Inflammatory macrophage treated with lipopolysaccharide for 4 hours (primary cell): ENCODE measurements around the gene CCDC24.

Experiments used
- DNase-seq: peaks from one replicate; pipeline ENCODE4 v3.0.0-alpha.2; 2020

CCDC24 gene

GRCh38 chr1:44029260-44029910, 38.0 kb downstream of the CCDC24 start:
- DNase-seq = no peak

DNA sequence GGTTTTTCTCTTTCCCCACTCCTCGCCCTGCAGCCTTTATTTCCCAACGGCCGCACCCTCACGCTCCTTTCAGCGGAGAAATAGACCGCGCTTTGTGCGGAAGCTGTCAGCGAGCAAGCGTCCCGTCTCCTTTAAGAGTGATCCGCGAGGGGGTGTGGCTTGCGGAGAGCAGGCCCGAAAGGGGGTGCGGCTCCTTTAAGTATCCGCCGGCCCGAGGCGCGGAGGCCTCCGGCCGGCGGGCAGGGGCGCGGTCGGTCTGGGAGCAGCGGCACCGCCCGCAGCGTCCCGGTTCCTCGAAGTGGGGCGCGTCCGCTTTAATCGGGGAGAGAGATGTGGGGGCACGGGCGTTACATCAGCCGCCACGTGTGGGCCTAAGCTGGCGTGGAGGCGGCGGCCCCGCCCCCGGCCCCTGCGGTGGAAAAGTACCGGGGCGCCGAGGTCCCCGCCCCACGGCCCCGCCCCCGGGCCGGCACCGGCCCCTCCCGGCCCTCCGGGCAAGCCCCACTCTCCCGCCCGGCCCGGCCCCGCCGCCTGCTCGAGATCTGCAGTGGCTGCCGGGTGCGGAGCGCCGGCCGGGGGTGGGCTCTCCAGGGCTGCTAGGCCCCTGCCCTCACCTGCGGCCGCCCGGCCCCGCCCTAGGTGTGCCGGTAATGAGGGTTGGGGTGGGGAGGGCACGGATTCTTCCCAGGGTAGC, 38.7 kb downstream of the CCDC24 start:
- peak; percentile 88 for DNase-seq

DNA sequence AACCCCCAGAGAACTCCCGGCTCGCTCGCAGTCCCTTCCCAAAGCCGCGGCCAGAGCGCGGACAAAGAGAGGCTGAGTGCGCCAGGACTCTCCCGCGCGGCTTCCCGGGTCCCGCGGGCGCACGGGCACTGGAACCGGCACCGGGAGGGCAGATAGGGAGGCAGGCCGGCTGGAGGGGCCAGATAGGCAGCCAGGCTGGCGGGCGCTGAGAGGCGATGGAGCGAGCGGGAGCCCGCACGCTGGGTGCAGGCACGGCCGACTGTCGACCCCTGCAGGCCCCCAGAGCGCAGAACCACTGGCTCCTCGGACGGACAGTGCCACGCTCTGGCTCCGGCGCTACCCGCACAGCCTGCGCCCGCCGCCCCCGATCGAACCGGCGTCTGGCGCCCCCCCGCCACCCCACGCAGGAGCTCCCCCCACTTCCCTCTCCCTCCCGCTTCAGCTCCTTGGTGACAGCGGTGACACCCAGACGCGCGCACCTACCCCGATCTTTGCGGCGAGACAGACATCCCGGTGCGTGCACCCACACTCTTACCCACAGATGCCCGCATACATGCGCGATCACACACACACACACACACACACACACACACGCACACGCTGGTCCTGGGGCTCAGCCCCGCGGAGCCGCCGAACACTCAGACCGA, 39.3 kb downstream of the CCDC24 start:
- no peak for DNase-seq

- DNase-seq = no peak
Observed at GRCh38 chr1:44031252-44032169, 40.1 kb downstream of the CCDC24 start, which contains the start of gene SLC6A9. Gene SLC6A9, minus strand, starts transcription at chr1:44031462. Its CDS starts 7,185 bp downstream, at chr1:44024277.

DNA sequence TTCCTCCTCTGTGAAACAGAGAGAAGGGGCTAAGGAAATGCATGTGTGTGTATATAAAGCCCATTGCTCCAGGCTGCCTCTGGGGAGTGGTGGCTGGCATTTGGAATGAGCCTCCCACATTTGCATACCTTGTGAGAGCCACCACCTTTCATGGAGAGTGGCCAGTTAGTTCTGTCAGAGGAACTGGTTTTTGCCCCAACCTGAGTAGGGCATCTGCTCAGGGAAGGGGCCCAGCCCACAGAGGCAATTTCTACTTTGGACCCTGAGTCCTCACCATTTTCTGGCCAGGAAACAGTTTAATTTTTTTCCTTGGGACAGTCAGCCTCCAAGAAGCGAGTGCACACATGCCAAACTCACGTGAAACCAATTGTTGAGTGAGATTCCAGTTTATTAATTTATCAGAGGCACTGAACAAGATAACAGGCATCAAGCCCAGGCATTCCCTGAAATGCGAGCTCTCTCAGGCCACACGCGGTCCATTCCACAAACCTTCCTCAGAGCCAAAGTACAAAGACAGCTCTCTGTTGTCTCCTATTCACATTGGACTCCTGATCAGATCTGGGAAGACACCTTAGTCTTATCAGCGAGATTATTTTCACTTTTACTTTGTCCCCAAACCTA, 40.9 kb downstream of the CCDC24 start:
- no peak for DNase-seq

DNA sequence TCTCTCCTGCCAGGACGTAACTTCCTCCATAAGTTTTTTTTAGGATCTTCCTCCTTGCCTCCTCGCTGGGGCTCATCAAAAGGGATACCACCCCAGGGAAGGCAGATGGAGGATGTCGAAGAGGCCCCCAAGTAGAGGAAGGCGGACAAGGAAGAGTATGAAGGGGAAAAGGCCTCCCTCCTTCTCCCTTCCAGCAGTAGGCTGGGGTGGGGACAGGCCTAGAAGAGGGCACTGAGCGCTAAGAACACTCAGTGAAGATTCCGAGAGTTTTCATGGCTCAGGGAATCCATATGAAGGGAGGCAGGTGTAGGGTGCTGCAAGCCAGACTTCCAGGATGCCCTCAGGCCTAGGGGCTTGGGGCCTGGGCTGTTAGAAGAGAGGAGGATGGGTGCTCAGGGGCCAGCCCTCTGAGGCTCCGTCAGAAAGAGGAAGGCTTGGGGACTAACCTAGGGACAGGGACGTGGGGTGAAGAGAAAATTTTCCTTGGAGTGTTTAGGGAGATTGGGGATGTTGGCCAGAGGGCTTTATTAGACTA, 41.7 kb downstream of the CCDC24 start:
- DNase-seq = no peak

DNA sequence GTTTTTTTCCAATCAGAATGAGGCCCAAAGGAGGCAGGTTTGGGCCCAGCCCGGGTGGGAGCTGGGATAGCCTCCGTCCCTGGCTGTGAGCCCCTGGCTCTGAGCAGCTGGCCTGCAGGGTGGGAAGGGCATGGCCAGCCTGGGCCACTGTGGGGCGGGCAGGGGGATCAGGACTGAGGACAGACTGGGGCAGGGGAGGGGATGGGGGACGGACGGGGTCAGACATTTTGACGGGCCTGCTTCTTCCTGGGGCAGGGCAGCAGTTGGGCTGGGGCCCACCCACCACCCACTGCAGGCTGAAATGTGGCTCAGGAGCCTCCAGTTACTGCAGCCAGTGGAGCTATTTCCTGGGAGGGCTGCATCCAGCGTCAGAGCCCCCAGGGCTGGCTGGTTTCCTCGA, 42.4 kb downstream of the CCDC24 start:
- DNase-seq = no peak

DNA sequence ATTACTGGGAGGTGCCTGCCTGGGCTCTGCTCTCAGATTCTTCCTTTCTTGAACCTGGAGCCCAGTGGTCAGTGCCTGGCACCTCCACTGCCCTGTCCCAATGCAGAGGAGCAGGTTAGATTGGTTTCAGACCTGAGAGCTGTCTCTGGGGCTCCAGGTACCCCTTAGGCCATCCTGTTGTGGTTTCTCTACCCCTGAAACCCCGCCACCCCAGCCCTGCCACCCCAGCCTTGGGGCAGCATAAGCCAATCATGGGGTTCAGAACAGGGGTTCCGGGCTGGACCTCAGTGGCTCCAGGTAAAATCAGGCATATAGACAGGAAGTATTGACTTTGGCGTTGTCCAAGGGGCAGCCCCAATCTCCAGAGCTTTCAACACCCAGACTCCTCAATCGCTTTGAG, 43.0 kb downstream of the CCDC24 start:
- no peak for DNase-seq

DNA sequence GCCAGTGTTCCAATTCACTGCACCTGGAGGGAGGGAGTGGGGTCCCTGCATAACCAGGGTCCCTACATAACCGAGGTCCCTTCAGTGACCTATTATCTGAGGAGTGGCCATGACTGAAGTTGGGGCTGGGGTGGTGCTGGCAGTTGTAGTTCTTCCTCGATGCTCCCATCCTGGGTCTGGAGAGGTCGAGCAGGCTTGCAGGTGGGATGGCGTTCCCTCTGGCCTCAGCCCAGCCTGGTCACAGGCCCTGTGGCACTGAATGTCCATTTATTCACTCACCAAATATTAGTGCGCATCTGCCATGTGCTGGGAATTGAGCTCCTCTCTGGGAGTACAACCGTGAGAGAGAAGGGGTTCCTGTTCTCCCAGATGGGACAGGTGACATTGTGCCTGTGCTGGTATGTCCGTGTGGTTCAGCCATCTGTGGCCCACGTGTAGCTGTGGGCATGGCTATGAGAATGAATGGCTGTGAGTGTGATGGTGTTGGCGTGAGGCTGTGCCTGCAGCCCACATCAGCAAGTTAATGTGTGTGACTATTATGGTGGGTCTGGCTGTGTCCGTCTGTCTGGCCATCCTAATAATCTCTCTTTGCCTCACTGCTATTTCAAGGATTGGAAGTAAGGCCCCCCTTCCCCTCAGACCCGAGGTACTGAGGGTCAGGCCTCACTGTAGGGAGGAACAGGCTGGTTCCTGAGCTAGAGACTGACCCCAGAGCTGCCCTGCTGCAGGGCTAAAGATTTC, 43.7 kb downstream of the CCDC24 start:
- DNase-seq = no peak

- DNase-seq = no peak
Observed at GRCh38 chr1:44035726-44036408, 44.5 kb downstream of the CCDC24 start.

- DNase-seq = peak; percentile 67
Observed at GRCh38 chr1:44036409-44037139, 45.2 kb downstream of the CCDC24 start.

GRCh38 chr1:44037154-44037553, 45.8 kb downstream of the CCDC24 start:
- no peak for DNase-seq

DNA sequence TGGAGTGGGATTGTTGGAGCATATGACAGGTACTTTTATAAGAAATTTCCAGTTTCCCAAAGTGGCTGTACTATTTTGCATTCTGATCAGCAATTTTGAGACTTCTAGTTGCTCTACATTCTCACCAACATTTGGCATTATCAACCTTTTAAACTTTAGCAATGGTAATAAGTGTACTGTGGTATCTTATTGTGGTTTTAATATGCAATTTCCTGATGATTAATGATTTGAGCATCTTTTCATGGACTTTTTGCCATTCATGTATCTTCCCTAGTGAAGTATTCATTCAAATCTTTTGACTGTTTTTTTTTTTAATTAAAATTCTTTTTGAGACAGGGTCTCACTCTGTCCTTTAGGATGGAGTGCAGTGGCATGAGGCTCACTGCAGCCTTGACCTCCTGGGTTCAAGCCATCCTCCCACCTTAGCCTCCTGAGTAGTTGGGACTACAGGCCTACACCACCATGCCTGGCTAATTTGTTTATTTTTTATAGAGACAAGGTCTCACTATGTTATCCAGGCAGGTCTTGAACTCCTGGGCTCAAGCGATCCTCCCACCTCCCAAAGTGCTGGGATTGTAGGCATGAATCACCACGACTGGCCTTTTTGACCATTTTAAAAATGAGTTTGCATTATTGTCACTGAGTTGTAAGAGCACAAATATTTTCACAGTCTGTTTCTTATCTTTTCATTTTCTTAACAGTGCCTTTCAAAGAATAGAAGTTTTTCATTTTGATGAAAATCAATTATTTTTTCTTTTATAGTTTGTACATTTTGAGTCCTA, 47.7 kb downstream of the CCDC24 start:
- no peak for DNase-seq

DNA sequence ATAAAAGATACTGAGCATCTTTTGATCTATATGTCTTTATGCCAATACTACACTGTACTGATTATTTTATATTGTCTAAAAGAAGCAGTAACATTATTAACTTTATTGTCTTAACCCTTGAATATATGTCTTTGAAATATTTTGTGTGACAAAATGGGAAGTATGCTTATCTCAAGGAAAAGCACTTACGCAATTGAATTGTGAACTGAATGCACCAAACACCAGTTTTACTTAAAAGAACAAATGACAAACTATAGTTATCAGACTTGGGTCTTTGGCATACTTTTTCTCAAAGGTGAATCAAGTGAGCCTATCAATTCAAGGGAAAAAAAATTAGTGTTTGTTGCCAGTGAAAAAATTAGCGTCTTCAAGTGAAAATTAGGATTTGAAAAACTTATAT, 49.0 kb downstream of the CCDC24 start:
- DNase-seq = peak; percentile 35

- DNase-seq = peak; percentile 52
Observed at GRCh38 chr1:44040846-44041245, 49.4 kb downstream of the CCDC24 start.

DNA sequence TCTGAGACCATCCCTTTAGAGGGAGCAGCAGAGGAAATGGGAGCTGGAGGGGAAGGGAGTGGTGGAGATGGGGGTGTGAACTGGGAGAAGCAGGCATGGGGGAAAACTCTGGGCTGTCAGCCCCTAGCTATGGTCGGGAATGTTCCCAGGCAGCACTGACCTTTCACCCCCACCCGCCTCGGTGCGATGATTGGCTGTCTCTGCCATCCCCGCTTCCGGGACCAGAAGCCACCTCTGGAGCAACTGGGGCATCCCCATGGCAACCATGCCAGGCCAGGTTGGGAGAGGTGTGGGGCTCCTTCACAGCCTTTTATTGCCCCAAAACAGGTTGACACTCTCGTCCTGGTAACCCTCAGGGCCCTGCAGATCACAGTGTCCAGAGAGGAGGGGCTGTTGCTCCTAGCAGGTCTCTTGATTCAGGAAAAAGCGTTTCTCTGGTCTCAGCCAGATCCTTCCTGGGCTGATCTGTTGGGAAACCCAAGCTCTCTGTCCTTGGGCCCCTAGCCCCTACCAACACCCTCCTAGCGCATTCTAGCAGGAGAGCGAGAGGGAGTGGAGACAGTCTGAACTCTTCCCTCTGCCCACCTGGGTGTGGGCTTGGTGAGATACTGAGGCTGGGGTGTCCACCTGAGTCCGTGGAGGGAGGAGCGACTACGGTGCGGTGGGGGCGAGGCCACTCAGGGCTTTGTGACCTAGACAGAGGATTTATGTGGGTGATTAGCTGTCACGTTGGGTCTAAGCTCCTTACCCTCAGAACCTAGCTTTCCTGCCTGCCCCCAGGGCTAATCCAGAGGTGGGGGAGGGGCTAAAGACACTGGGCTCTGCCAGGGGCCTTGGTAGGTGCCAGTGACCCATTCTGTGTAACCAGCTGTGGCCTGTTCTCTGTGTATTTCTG, 52.0 kb downstream of the CCDC24 start:
- no peak for DNase-seq

- DNase-seq = no peak
Observed at GRCh38 chr1:44044071-44044801, 52.8 kb downstream of the CCDC24 start.

- DNase-seq = no peak
Observed at GRCh38 chr1:44045064-44045463, 53.7 kb downstream of the CCDC24 start.
